ENCODE results near the gene ADCY1.

- TF ChIP-seq EZH2 (IDR thresholded peaks at IDR 0.05; ENCODE audit: low read length, missing control alignments) (no peak), CTCF (conservative IDR thresholded peaks at IDR 0.05 in 1 of 2, IDR thresholded peaks at IDR 0.05 in 1 of 2; ENCODE audit: low read depth in 1 of 2, low read length in 2 of 2) (no peak)
These were observed 135.2 kb downstream of the ADCY1 start for GRCh38 chr7:45709168-45710042.
